Activated CD4-positive, alpha-beta T cell treated with anti-CD3 and anti-CD28 coated beads, Interleukin-2, amount 10 ng/mL, durations not matched to agents 24 days and 14 days (primary cell): ENCODE results near the gene ZNF236. TPM values are rescaled to one million over a fixed set of nuclear protein-coding genes. Genes with fewer than 3 reads are reported as not detected.
A peak's percentile ranks its signal among the peaks of the same experiment; 100 is the strongest.

Experiments used
- DNase-seq: peaks from one replicate; pipeline ENCODE4 v3.0.0; 2022
- H3K27ac Mint-ChIP-seq: one replicate; pipeline ENCODE4 v1.8.0; 2022; ENCODE audit warnings: mild to moderate bottlenecking, mixed read lengths
- H3K27me3 Mint-ChIP-seq: one replicate; pipeline ENCODE4 v1.8.0; 2022; ENCODE audit warnings: mixed read lengths
- H3K36me3 Mint-ChIP-seq: one replicate; pipeline ENCODE4 v1.8.0; 2022; ENCODE audit warnings: low read depth, mild to moderate bottlenecking, mixed read lengths
- H3K4me1 Mint-ChIP-seq: one replicate; pipeline ENCODE4 v1.8.0; 2021; ENCODE audit warnings: mixed read lengths
- H3K4me3 Mint-ChIP-seq: one replicate; pipeline ENCODE4 v1.8.0; 2022; ENCODE audit warnings: mild to moderate bottlenecking, moderate library complexity, mixed read lengths
- H3K9me3 Mint-ChIP-seq: one replicate; pipeline ENCODE4 v1.8.0; 2021; ENCODE audit warnings: mixed read lengths
- intact Hi-C: fragments of 100-400 bp; cut with micrococcal nuclease; formaldehyde crosslinking; loops from one replicate; pipeline ENCODE4 v1.15.1; 2023
- total RNA-seq: library from RNA; stranded (reverse); gene quantifications from 2 replicates; pipeline ENCODE4 v1.2.3, GENCODE V29; 2022

Gene ZNF236
- total RNA-seq, 1 donor from 2014 or later = 17.5 TPM

DNA sequence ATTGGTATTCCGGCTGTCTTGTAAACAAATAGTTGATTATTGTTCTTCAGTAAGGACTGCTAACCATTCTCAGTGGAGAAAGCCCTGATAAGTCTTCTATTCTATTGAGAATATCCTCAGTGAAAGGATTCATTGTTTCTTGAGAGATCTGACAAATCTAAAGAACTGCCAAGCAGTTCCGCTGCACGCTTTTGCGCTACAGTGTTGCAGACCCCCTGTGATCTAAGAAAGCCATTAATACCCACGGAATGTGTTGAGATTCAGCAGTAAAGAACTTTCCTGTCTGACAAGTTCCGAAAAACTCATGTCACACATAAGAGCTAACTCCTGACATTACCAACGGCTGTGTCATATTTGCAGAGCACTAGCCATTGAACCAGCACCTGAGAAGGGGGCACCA lies 63.8 kb downstream of the ZNF236 start:
- DNase-seq = peak; percentile 45
- no peak overlapping the region for H3K27ac Mint-ChIP-seq
- no peaks in the 10 kb centered on the region for H3K4me1 Mint-ChIP-seq
- H3K9me3 Mint-ChIP-seq = no peaks in the 10 kb centered on the region
- intact Hi-C loops = no loop called here
- peaks cover 44% of the 10 kb centered on the region for H3K36me3 Mint-ChIP-seq
- H3K4me3 Mint-ChIP-seq = no peak overlapping the region
- H3K27me3 Mint-ChIP-seq = no peaks in the 10 kb centered on the region

- Mint-ChIP-seq H3K36me3 (peaks cover 39% of the 10 kb centered on the region), H3K27me3 (no peaks in the 10 kb centered on the region), H3K27ac (no peak overlapping the region), H3K4me3 (no peak overlapping the region), H3K4me1 (no peaks in the 10 kb centered on the region), H3K9me3 (no peaks in the 10 kb centered on the region)
- intact Hi-C loops = no loop called here
- no peak for DNase-seq
These were observed 66.8 kb downstream of the ZNF236 start for GRCh38 chr18:76889091-76889699.

GRCh38 chr18:76892832-76893231 lies 70.5 kb downstream of the ZNF236 start:
- peaks cover 52% of the 10 kb centered on the region for H3K36me3 Mint-ChIP-seq
- H3K4me1 Mint-ChIP-seq = no peaks in the 10 kb centered on the region
- DNase-seq = peak; percentile 19
- no peak overlapping the region for H3K27ac Mint-ChIP-seq
- no peaks in the 10 kb centered on the region for H3K9me3 Mint-ChIP-seq
- H3K27me3 Mint-ChIP-seq = no peaks in the 10 kb centered on the region
- H3K4me3 Mint-ChIP-seq = no peak overlapping the region
- intact Hi-C loops = no loop called here

DNA sequence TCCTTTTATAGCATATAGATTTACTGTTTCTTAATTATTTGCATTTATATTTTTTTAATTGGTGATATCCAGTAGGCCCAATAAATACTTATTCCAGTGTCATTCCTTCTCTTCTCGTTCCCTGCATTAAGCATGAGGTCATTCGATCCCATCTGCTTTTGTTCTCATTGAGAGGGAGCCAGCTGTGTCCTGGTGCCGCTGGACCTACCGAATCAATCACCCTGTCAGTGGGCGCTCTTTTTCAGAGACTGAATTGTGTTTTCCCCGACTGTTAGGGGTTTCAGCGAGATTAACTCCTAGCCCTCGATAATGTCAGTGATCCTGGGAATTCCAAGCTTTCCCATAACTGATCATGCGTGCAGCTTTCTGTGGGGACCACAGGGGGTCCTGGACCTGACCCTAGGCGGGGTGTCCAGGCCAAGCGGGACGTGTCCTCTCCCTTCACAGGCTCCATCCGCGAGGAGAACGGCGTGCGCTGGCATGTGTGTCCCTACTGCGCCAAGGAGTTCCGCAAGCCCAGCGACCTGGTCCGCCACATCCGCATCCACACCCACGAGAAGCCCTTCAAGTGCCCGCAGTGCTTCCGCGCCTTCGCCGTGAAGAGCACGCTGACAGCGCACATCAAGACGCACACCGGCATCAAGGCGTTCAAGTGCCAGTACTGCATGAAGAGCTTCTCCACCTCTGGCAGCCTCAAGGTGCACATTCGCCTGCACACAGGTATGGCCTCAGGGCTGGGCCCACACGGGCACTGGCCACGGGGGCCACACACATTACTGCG lies 72.4 kb downstream of the ZNF236 start:
- Mint-ChIP-seq H3K27me3 (no peaks in the 10 kb centered on the region), H3K36me3 (peaks cover 52% of the 10 kb centered on the region)
- DNase-seq = peak; percentile 35

DNA sequence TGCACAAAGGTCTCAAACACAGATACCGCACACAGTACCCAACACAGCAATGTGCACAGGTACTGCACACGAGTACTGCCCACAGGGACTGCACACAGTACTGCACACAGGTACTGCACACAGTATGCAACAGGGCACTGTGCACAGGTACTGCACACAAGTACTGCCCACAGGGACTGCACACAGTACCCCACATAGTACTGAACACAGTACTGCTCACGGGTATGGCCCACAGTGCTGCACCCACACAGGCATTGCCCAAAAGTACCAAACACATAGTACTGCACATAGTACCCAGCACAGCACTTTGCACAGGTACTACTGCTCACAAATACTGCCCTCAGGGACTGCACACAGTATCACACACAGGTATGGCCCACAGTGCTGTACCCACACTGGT lies 73.1 kb downstream of the ZNF236 start:
- H3K9me3 Mint-ChIP-seq = no peaks in the 10 kb centered on the region
- H3K27me3 Mint-ChIP-seq = no peaks in the 10 kb centered on the region
- intact Hi-C loops = no loop called here
- no peak overlapping the region for H3K27ac Mint-ChIP-seq
- peaks cover 53% of the 10 kb centered on the region for H3K36me3 Mint-ChIP-seq
- DNase-seq = peak; percentile 51
- no peak overlapping the region for H3K4me3 Mint-ChIP-seq
- H3K4me1 Mint-ChIP-seq = no peaks in the 10 kb centered on the region

More for the DNA sequence above, 72.4 kb downstream of the ZNF236 start:
- H3K27ac Mint-ChIP-seq = no peak overlapping the region
- H3K4me3 Mint-ChIP-seq = no peak overlapping the region
- no peaks in the 10 kb centered on the region for H3K4me1 Mint-ChIP-seq
- intact Hi-C loops = no loop called here
- H3K9me3 Mint-ChIP-seq = no peaks in the 10 kb centered on the region

- Mint-ChIP-seq H3K4me3 (no peak overlapping the region), H3K9me3 (no peaks in the 10 kb centered on the region), H3K27ac (no peak overlapping the region), H3K4me1 (no peaks in the 10 kb centered on the region), H3K36me3 (peaks cover 52% of the 10 kb centered on the region), H3K27me3 (no peaks in the 10 kb centered on the region)
- intact Hi-C loops = no loop called here
- peak; percentile 53 for DNase-seq
These were observed 74.3 kb downstream of the ZNF236 start for GRCh38 chr18:76896677-76897076.

DNA sequence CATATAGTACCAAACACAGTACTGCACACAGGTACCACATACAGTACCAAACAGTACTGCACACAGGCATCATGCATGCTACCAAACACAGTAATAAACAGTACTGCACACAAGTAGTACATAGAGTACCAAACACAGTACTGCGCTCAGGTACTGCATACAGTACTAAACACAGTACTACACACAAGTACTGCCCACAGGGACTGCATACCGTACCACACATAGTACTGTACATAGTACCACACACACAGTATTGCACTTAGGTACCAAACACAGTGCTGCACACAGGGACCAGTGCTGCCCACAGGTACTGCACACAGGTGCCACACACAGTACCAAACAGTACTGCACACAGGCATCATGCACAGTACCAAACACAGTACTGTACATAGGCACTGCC lies 74.9 kb downstream of the ZNF236 start:
- H3K4me1 Mint-ChIP-seq = no peaks in the 10 kb centered on the region
- no peak overlapping the region for H3K27ac Mint-ChIP-seq
- no peaks in the 10 kb centered on the region for H3K9me3 Mint-ChIP-seq
- peaks cover 53% of the 10 kb centered on the region for H3K36me3 Mint-ChIP-seq
- intact Hi-C loops = no loop called here
- no peak overlapping the region for H3K4me3 Mint-ChIP-seq
- no peaks in the 10 kb centered on the region for H3K27me3 Mint-ChIP-seq
- peak; percentile 53 for DNase-seq

DNA sequence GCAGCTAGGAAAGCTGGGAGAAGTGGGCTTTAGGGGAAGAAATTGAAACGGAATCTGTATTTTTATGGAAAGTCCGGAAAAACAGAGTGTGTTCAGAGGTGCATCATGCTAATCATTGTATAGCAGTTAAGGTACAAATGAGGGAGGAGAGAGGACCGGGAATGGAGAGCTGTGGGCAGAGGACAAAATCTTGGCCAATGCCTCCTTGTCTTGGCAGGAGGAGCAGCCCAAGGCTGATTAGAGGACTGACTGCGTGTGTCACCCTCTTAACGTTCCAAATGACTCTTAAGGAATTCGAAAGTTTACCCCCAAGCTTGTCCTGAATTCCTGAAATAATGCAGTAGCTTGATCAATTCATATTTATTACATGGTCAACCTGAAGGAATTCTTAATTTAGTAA lies 81.0 kb downstream of the ZNF236 start:
- Mint-ChIP-seq H3K4me3 (no peak overlapping the region), H3K27me3 (no peaks in the 10 kb centered on the region), H3K4me1 (no peaks in the 10 kb centered on the region), H3K27ac (no peak overlapping the region), H3K9me3 (no peaks in the 10 kb centered on the region), H3K36me3 (peaks cover 37% of the 10 kb centered on the region)
- DNase-seq = no peak
- intact Hi-C loops = no loop called here

DNA sequence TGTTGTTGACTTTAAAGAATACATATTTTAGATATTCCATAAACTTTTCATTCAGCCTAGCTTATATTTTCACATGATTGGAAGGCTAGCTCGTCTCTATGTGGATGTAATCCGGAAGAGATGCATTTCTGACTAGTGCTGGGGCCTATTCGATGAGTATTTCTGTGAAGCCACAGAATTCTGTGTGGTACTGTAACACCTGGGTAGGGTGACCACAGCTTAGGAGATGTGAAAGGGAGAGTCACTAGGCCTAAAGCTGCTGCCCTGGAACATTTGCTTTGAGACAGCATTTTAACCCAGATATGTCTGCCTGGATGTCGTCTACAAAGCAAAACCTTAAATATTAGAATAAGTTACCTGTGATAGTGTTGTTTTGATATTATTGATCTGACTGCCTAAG lies 83.5 kb downstream of the ZNF236 start:
- intact Hi-C loops = no loop called here
- no peaks in the 10 kb centered on the region for H3K4me1 Mint-ChIP-seq
- H3K27me3 Mint-ChIP-seq = no peaks in the 10 kb centered on the region
- no peaks in the 10 kb centered on the region for H3K9me3 Mint-ChIP-seq
- peaks cover 35% of the 10 kb centered on the region for H3K36me3 Mint-ChIP-seq
- no peak overlapping the region for H3K4me3 Mint-ChIP-seq
- no peak overlapping the region for H3K27ac Mint-ChIP-seq
- DNase-seq = no peak

GRCh38 chr18:76908277-76908676 lies 85.9 kb downstream of the ZNF236 start:
- Mint-ChIP-seq H3K4me3 (no peak overlapping the region), H3K36me3 (peaks cover 35% of the 10 kb centered on the region)

GRCh38 chr18:76909439-76909838 lies 87.1 kb downstream of the ZNF236 start:
- H3K4me1 Mint-ChIP-seq = no peaks in the 10 kb centered on the region
- no peak overlapping the region for H3K27ac Mint-ChIP-seq
- no peaks in the 10 kb centered on the region for H3K9me3 Mint-ChIP-seq
- no peaks in the 10 kb centered on the region for H3K27me3 Mint-ChIP-seq
- intact Hi-C loops = no loop called here
- H3K36me3 Mint-ChIP-seq = peaks cover 43% of the 10 kb centered on the region
- no peak for DNase-seq
- no peak overlapping the region for H3K4me3 Mint-ChIP-seq

More at GRCh38 chr18:76908277-76908676, 85.9 kb downstream of the ZNF236 start:
- Mint-ChIP-seq H3K4me1 (no peaks in the 10 kb centered on the region), H3K27ac (no peak overlapping the region), H3K27me3 (no peaks in the 10 kb centered on the region), H3K9me3 (no peaks in the 10 kb centered on the region)
- intact Hi-C loops = no loop called here
- DNase-seq = no peak

DNA sequence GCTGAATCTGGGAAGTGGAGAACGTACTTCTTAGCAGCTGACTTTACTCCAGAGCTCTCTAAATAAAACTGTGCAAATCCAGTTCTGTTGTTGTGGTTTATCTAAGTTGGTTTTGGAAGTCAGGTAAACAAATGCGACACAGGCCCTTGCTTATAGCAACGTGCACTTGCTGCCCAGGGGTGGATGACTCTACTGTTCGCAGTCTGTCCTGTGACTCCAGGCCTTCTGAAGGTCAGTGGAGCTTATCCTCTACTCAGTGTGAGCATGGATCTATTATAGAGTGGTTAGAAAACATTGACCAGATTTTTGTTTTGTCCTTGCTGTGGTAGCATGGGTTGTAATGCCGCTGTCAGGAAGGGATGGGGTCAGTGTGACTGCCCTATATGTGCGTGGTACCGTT lies 89.1 kb downstream of the ZNF236 start:
- H3K27me3 Mint-ChIP-seq = no peaks in the 10 kb centered on the region
- H3K36me3 Mint-ChIP-seq = peaks cover 51% of the 10 kb centered on the region
- H3K4me1 Mint-ChIP-seq = no peaks in the 10 kb centered on the region
- intact Hi-C loops = no loop called here
- H3K27ac Mint-ChIP-seq = no peak overlapping the region
- no peaks in the 10 kb centered on the region for H3K9me3 Mint-ChIP-seq
- H3K4me3 Mint-ChIP-seq = no peak overlapping the region
- no peak for DNase-seq

DNA sequence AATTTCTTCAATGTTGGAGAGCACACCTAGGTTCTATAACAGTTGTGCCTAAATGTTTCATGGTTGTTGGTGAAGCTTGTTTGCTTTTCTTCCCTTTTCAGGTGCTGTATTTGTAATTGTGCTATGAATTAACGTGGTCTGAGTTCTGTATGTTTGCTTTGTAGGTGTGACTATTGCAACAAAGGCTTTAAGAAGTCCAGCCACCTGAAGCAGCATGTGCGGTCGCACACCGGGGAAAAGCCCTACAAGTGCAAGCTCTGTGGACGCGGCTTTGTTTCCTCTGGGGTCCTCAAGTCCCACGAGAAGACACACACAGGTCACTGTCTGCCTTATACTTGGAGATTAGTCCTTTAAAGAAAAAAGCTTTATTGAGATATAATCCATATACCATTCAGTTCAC lies 91.2 kb downstream of the ZNF236 start:
- Mint-ChIP-seq H3K4me1 (no peaks in the 10 kb centered on the region), H3K27ac (no peak overlapping the region), H3K27me3 (no peaks in the 10 kb centered on the region), H3K9me3 (no peaks in the 10 kb centered on the region), H3K36me3 (peaks cover 53% of the 10 kb centered on the region), H3K4me3 (no peak overlapping the region)
- DNase-seq = peak; percentile 48
- intact Hi-C loops = no loop called here

GRCh38 chr18:76914314-76914713 lies 92.0 kb downstream of the ZNF236 start:
- no peak for DNase-seq
- intact Hi-C loops = no loop called here
- H3K36me3 Mint-ChIP-seq = peaks cover 53% of the 10 kb centered on the region
- no peaks in the 10 kb centered on the region for H3K4me1 Mint-ChIP-seq
- no peaks in the 10 kb centered on the region for H3K27me3 Mint-ChIP-seq
- H3K27ac Mint-ChIP-seq = no peak overlapping the region
- no peak overlapping the region for H3K4me3 Mint-ChIP-seq
- no peaks in the 10 kb centered on the region for H3K9me3 Mint-ChIP-seq
